GM18507 (cell line): ENCODE results near the gene SCN8A.

Experiments
- DNase-seq: peaks from one replicate; pipeline ENCODE4 v3.0.0; 2011; ENCODE audit warnings: low read depth; ENCODE audit not compliant: insufficient read length; ENCODE audit errors: extremely low spot score
- FAIRE-seq: peaks from 2 replicates; lab custom pipeline; 2011; peaks lifted over from hg19 to GRCh38; lab: Jason Lieb, UNC

SCN8A gene

GRCh38 chr12:51749986-51750317 lies 158.9 kb downstream of the SCN8A start:
- no peak for FAIRE-seq
- no peak for DNase-seq

- no peak for DNase-seq
- FAIRE-seq = no peak
These were observed 160.6 kb downstream of the SCN8A start for GRCh38 chr12:51751661-51752060.

GRCh38 chr12:51752234-51752889 lies 161.3 kb downstream of the SCN8A start:
- no peak for DNase-seq
- FAIRE-seq = no peak

- no peak for DNase-seq
- no peak for FAIRE-seq
These were observed 163.1 kb downstream of the SCN8A start for GRCh38 chr12:51753980-51754675.

GRCh38 chr12:51755251-51755650 lies 164.2 kb downstream of the SCN8A start:
- FAIRE-seq = no peak

GRCh38 chr12:51759175-51759574 lies 168.1 kb downstream of the SCN8A start:
- DNase-seq (no peak), FAIRE-seq (no peak)

More at GRCh38 chr12:51755251-51755650, 164.2 kb downstream of the SCN8A start:
- DNase-seq = no peak

- DNase-seq = no peak
- no peak for FAIRE-seq
These were observed 168.7 kb downstream of the SCN8A start for GRCh38 chr12:51759695-51760094.

- FAIRE-seq (no peak), DNase-seq (no peak)
These were observed 169.2 kb downstream of the SCN8A start for GRCh38 chr12:51760231-51760630.

GRCh38 chr12:51763743-51764142 lies 172.7 kb downstream of the SCN8A start:
- FAIRE-seq (no peak), DNase-seq (no peak)

- DNase-seq (no peak), FAIRE-seq (no peak)
These were observed 175.1 kb downstream of the SCN8A start for GRCh38 chr12:51766067-51766676.

GRCh38 chr12:51771008-51771407 lies 180.0 kb downstream of the SCN8A start:
- no peak for DNase-seq

GRCh38 chr12:51773145-51773869 lies 182.3 kb downstream of the SCN8A start:
- DNase-seq (no peak), FAIRE-seq (no peak)

More at GRCh38 chr12:51771008-51771407, 180.0 kb downstream of the SCN8A start:
- no peak for FAIRE-seq

- no peak for FAIRE-seq
- DNase-seq = no peak
These were observed 183.9 kb downstream of the SCN8A start for GRCh38 chr12:51774933-51775332.

- DNase-seq = no peak
- FAIRE-seq = no peak
These were observed 186.4 kb downstream of the SCN8A start for GRCh38 chr12:51777457-51777856.

- no peak for FAIRE-seq
- no peak for DNase-seq
These were observed 186.9 kb downstream of the SCN8A start for GRCh38 chr12:51777973-51778372.

GRCh38 chr12:51779876-51780275 lies 188.8 kb downstream of the SCN8A start:
- FAIRE-seq (no peak), DNase-seq (no peak)

- DNase-seq (no peak), FAIRE-seq (peak; percentile 29)
These were observed 193.7 kb downstream of the SCN8A start for GRCh38 chr12:51784688-51785087.

GRCh38 chr12:51785906-51786305 lies 194.9 kb downstream of the SCN8A start:
- DNase-seq (no peak), FAIRE-seq (no peak)

- DNase-seq (no peak), FAIRE-seq (no peak)
These were observed 197.8 kb downstream of the SCN8A start for GRCh38 chr12:51788876-51789275.

GRCh38 chr12:51792417-51792816 lies 201.4 kb downstream of the SCN8A start:
- no peak for DNase-seq
- no peak for FAIRE-seq
